Epithelial cell of esophagus (primary cell): ENCODE results near the gene OR1F1.
A peak's percentile ranks its signal among the peaks of the same experiment; 100 is the strongest.

ENCODE experiments used
- DNase-seq: peaks from one replicate; pipeline ENCODE4 v3.0.0; 2010; ENCODE audit warnings: low read depth
- H3K4me3 ChIP-seq: 2 replicates; pipeline ENCODE4 v1.5.1; 2011; ENCODE audit warnings: mild to moderate bottlenecking, low read length, control low read depth
- TF ChIP-seq, protein P1 (sequence below): IDR thresholded peaks from 2 replicates; pipeline ENCODE4 v1.5.1; 2011; ENCODE audit warnings: low read depth, mild to moderate bottlenecking, low read length, control low read depth, inconsistent platforms; ENCODE audit not compliant: insufficient read depth; ENCODE audit errors: missing control alignments

Gene OR1F1

DNA sequence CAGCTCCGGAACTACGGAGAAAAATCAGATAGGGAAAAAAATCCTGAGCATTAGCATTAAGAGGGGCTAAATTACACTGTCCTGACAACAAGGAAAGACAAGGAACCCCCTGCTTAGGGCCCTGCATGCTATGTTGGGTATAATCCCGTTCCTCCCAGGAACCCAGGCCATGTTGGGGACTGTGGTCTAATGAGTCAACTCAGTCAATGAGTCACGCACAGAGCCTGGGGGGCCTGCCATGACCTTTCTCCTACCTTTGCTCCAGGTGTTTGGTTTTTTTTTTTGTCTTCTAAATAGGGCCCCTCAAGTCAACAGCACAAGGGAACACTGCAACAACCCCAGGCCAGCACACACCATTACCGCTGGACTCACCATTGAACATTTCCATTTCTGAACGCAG lies 55.9 kb downstream of the OR1F1 start:
- peak; percentile 28 for DNase-seq
- no peak overlapping the region for H3K4me3 ChIP-seq
- TF ChIP-seq, protein P1, sequence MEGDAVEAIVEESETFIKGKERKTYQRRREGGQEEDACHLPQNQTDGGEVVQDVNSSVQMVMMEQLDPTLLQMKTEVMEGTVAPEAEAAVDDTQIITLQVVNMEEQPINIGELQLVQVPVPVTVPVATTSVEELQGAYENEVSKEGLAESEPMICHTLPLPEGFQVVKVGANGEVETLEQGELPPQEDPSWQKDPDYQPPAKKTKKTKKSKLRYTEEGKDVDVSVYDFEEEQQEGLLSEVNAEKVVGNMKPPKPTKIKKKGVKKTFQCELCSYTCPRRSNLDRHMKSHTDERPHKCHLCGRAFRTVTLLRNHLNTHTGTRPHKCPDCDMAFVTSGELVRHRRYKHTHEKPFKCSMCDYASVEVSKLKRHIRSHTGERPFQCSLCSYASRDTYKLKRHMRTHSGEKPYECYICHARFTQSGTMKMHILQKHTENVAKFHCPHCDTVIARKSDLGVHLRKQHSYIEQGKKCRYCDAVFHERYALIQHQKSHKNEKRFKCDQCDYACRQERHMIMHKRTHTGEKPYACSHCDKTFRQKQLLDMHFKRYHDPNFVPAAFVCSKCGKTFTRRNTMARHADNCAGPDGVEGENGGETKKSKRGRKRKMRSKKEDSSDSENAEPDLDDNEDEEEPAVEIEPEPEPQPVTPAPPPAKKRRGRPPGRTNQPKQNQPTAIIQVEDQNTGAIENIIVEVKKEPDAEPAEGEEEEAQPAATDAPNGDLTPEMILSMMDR = no peak

- DNase-seq = no peak
These were observed 58.0 kb downstream of the OR1F1 start for GRCh38 chr16:3246002-3246401.

GRCh38 chr16:3246876-3247275 lies 58.9 kb downstream of the OR1F1 start:
- TF ChIP-seq, protein P1 = no peak
- H3K4me3 ChIP-seq = no peak overlapping the region

More at GRCh38 chr16:3246002-3246401, 58.0 kb downstream of the OR1F1 start:
- TF ChIP-seq, protein P1 = no peak
- no peak overlapping the region for H3K4me3 ChIP-seq

GRCh38 chr16:3248596-3248995 lies 60.6 kb downstream of the OR1F1 start:
- no peak for DNase-seq
- no peak overlapping the region for H3K4me3 ChIP-seq
- TF ChIP-seq, protein P1 = no peak

More at GRCh38 chr16:3246876-3247275, 58.9 kb downstream of the OR1F1 start:
- DNase-seq = no peak

GRCh38 chr16:3249020-3249419 lies 61.0 kb downstream of the OR1F1 start:
- H3K4me3 ChIP-seq = no peak overlapping the region
- TF ChIP-seq, protein P1 = no peak
- no peak for DNase-seq

DNA sequence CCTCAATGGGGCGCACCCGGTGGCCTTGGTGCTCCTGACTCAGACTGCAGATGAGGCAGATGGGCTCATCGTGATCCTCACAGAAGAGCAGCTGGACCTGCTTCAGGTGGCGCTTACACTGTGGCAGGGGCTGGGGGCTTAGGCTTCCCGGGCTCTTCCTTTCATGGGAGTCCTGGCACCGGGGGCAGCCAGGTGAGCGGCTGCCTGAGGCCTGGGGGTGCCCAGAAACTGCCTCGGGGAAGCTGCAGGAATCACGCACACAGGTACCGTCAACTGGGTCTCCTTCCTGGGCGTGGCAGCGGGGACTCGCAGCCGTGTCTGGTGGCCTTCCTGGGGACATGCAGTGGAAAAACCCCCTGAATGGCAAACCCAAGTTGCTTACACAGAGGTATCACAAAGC lies 61.4 kb downstream of the OR1F1 start:
- no peak overlapping the region for H3K4me3 ChIP-seq
- no peak for DNase-seq
- TF ChIP-seq, protein P1 = no peak

GRCh38 chr16:3252967-3253366 lies 65.0 kb downstream of the OR1F1 start:
- H3K4me3 ChIP-seq = no peak overlapping the region

More at GRCh38 chr16:3252967-3253366, 65.0 kb downstream of the OR1F1 start:
- DNase-seq = no peak
- TF ChIP-seq, protein P1 = no peak
